Left ventricle myocardium inferior (tissue), 1 donor: ENCODE results near the gene DZANK1. TPM values are rescaled to one million over a fixed set of nuclear protein-coding genes. Genes with fewer than 3 reads are reported as not detected.

Experiments
- DNase-seq: peaks from one replicate; pipeline ENCODE4 v3.0.0-alpha.2; 2020
- H3K27ac ChIP-seq: fragments of 200-600 bp; replicated peaks from 2 replicates; pipeline ENCODE4 v1.8.0; 2021
- H3K27me3 ChIP-seq: fragments of 200-600 bp; 2 replicates; pipeline ENCODE4 v1.8.0; 2021; ENCODE audit warnings: low read depth
- H3K36me3 ChIP-seq: fragments of 200-600 bp; 2 replicates; pipeline ENCODE4 v1.8.0; 2021
- H3K4me1 ChIP-seq: fragments of 200-600 bp; 2 replicates; pipeline ENCODE4 v1.8.0; 2021
- H3K4me3 ChIP-seq: fragments of 200-600 bp; 2 replicates; pipeline ENCODE4 v1.8.0; 2021; ENCODE audit warnings: mild to moderate bottlenecking, moderate library complexity
- H3K9me3 ChIP-seq: fragments of 200-600 bp; replicated peaks from 2 replicates; pipeline ENCODE4 v1.8.0; 2021
- intact Hi-C: fragments of 100-400 bp; cut with micrococcal nuclease; formaldehyde crosslinking; loops from one replicate; pipeline ENCODE4 v1.11.0; 2022
- long read RNA-seq: library from polyadenylated mRNA; unstranded; transcript quantifications from one replicate; pipeline ENCODE4 v2.0.0, GENCODE V29; 2021
- total RNA-seq: library from RNA; stranded (reverse); fragmentation: NEBNext Ultra II Directional; extraction: Animal tissue kit (Norgen Biotek cat#: 25700); gene quantifications from one replicate; pipeline ENCODE4 v1.2.1, GENCODE V29; 2021
- TF ChIP-seq, protein P1 (sequence below): fragments of 200-600 bp; IDR thresholded peaks from 2 replicates; pipeline ENCODE4 v1.8.0; 2021; ENCODE audit warnings: antibody characterized with exemption, mild to moderate bottlenecking, borderline replicate concordance
- donor health status: DM: no; HTN: yes; CAD: no; lungs with severe emphysema.

Gene DZANK1
- total RNA-seq, result 0.60 TPM
- long read RNA-seq, result 0 reads

DNA sequence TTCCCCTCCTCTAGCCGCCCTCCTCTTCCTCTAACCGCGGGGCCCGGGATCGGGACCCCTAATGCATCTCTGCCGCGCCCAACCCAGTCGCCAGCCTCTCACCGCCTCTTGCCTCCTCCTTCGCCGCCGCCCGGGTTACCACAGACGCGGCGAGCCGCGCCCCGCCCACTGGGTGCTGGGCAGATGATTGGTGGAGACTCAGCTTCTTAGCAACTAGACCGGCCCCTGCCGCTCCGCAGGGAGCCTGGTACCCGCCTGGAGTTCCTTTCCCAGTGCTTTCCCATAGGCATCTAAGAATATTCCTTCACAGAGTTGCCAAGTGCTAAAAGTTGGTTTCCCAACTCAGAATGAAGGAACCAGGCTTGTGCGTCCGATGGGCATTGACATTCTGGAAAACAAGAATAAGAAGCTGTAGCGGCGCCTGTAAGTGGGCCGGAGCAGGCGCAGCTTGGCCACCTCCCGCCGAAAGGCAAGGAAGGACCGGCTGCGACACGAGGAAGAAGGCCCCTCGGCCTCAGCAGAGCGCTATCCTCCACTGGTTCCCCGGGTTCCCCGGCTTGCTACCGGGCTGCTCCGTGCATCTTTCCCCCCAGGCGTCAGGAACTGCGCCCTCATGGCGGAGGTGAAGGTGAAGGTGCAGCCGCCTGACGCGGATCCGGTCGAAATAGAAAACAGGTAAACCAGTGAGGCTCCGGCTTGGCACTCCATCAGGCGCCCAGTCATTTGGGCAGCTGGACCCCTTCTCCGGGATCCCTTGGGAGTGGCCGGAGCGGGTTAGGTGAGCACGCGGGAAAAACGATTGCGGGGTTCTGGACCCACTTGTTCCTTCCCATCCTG lies at the start of gene DZANK1, which contains the start of gene POLR3F:
DZANK1 (minus strand) TSS at position 137 of the 837 bp plus-strand sequence. CDS start 1,672 bp downstream, outside the sequence.
POLR3F (plus strand) TSS at position 497 of the 837 bp plus-strand sequence; CDS start at position 614, 117 bp downstream.
- intact Hi-C loops, result no loop called here
- TF ChIP-seq, protein P1, sequence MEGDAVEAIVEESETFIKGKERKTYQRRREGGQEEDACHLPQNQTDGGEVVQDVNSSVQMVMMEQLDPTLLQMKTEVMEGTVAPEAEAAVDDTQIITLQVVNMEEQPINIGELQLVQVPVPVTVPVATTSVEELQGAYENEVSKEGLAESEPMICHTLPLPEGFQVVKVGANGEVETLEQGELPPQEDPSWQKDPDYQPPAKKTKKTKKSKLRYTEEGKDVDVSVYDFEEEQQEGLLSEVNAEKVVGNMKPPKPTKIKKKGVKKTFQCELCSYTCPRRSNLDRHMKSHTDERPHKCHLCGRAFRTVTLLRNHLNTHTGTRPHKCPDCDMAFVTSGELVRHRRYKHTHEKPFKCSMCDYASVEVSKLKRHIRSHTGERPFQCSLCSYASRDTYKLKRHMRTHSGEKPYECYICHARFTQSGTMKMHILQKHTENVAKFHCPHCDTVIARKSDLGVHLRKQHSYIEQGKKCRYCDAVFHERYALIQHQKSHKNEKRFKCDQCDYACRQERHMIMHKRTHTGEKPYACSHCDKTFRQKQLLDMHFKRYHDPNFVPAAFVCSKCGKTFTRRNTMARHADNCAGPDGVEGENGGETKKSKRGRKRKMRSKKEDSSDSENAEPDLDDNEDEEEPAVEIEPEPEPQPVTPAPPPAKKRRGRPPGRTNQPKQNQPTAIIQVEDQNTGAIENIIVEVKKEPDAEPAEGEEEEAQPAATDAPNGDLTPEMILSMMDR, result no peak
- DNase-seq, result peak; percentile 97
- Histone ChIP-seq H3K4me3 (peak within 1 kb of the TSS; percentile 82), H3K4me1 (peaks cover 25% of the 10 kb centered on the region), H3K27ac (peak within 1 kb of the TSS; percentile 92), H3K27me3 (no peaks in the 10 kb centered on the region), H3K9me3 (no peaks in the 10 kb centered on the region), H3K36me3 (peaks cover 27% of the 10 kb centered on the region)

DNA sequence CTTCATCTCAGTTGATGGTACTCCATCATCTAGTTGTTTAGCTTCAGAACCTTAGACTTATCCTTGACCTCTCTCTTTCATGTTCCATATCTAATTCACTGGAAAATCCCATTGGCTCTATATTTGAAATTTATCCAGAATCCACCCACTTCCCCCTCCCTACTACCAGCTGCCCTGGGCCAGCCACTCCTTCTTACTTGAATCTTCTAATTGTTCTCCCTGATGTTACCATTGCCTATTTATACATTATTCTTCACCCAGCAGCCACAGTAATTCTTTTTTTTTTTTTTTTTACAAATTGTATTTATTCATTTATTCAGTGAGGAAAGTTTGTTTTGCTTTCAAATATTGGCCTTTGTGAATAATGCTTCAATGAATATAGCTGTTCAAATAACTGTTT lies 49.1 kb upstream of the DZANK1 start:
- H3K9me3 ChIP-seq, result no peaks in the 10 kb centered on the region
- H3K36me3 ChIP-seq, result peaks cover 56% of the 10 kb centered on the region
- intact Hi-C loops, result no loop called here
- no peak overlapping the region for H3K27ac ChIP-seq
- TF ChIP-seq, protein P1, result no peak
- no peak overlapping the region for H3K4me3 ChIP-seq
- no peaks in the 10 kb centered on the region for H3K4me1 ChIP-seq
- DNase-seq, result no peak
- H3K27me3 ChIP-seq, result no peaks in the 10 kb centered on the region

DNA sequence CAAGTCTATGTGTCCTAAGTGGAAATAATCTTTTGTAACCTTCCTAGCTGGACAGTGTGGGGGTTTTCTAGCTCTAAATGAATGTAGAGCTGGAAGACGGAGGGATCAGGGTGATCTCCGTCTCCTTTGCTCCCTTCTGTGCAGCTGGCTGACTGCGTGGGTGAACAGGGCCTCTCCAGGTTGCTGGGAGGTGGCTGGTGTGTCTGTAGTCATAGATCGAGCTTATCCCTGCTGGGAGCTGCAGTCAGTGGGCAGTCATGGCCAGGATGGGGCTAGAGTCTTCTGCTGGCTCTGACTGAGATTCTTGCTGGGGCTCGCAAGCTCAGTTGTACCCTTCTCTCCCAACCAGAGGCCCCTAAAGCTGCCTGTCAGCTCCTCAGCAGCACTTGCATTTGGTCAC lies 47.3 kb upstream of the DZANK1 start:
- intact Hi-C loops, result no loop called here
- peaks cover 71% of the 10 kb centered on the region for H3K36me3 ChIP-seq

DNA sequence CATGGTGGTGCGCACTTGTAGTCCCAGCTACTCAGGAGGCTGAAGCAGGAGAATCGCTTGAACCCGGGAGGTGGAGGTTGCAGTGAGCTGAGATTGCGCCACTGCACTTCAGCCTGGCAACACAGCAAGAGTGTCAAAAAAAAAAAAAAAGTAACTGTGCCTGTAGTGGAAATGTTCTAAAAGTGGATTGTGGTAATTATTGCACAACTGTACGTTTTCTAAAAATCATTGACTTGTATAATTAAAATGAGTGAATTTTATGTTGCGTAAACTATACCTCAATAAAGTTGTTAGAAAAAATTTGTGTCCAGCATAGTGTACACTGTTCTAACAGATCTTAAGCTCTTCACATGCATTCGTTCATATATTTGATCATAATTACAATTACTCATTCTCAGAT lies 46.4 kb upstream of the DZANK1 start:
- intact Hi-C loops, result no loop called here

More for the DNA sequence above, 47.3 kb upstream of the DZANK1 start:
- TF ChIP-seq, protein P1, result no peak
- Histone ChIP-seq H3K4me3 (no peak overlapping the region), H3K27ac (no peak overlapping the region), H3K4me1 (peaks cover under 1% of the 10 kb centered on the region), H3K27me3 (no peaks in the 10 kb centered on the region), H3K9me3 (no peaks in the 10 kb centered on the region)
- no peak for DNase-seq

DNA sequence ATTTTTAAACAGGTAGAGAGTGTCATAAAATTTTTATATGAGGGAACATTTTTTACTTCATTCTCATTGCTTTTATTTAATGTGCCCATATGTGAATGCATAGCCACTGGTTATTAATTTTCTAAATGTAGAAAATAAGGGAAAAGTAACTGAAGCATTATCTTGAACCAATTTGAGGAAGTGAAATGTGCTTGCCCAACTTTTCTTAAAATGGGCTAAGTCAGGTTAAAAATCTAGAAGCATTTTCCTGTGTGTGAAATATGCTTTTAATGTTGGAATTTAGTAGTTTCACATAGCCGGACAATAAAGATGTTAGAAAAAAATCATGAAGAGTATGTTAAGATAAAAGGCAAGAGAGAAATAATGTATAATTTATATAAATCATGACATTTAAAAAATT lies 44.7 kb upstream of the DZANK1 start:
- no peak for DNase-seq
- intact Hi-C loops, result no loop called here
- no peak overlapping the region for H3K27ac ChIP-seq
- TF ChIP-seq, protein P1, result no peak
- H3K36me3 ChIP-seq, result peaks cover 68% of the 10 kb centered on the region
- H3K9me3 ChIP-seq, result no peaks in the 10 kb centered on the region
- peaks cover 24% of the 10 kb centered on the region for H3K4me1 ChIP-seq
- no peak overlapping the region for H3K4me3 ChIP-seq
- H3K27me3 ChIP-seq, result no peaks in the 10 kb centered on the region

More for the DNA sequence above, 46.4 kb upstream of the DZANK1 start:
- Histone ChIP-seq H3K4me3 (no peak overlapping the region), H3K27me3 (no peaks in the 10 kb centered on the region), H3K9me3 (no peaks in the 10 kb centered on the region), H3K27ac (no peak overlapping the region), H3K4me1 (peaks cover 10% of the 10 kb centered on the region), H3K36me3 (peaks cover 71% of the 10 kb centered on the region)
- DNase-seq, result no peak
- TF ChIP-seq, protein P1, result no peak
